Upper lobe of left lung (tissue), 6 donors: ENCODE results near the gene ARAF. TPM values are rescaled to one million over a fixed set of nuclear protein-coding genes. Genes with fewer than 3 reads are reported as not detected.

Source experiments
- ATAC-seq, 2 donors: fragments of 200-7000 bp; cut with Tn5 transposase; one replicate each; pipeline ENCODE4 v1.9.1; 2022; ENCODE audit warnings: mild to moderate bottlenecking in 2 of 2, moderate library complexity in 2 of 2; ENCODE audit not compliant: low FRiP score in 2 of 2
- DNase-seq, 2 donors: peaks; one replicate each; pipeline ENCODE4 v3.0.0-alpha.2; 2019 to 2020
- H3K27ac ChIP-seq, 4 donors: fragments of 200-600 bp; sonication (generic); one replicate each; pipeline ENCODE4 v1.5.1; 2016 to 2019
- H3K27me3 ChIP-seq, 4 donors: fragments of 200-600 bp; sonication (generic); one replicate each; pipeline ENCODE4 v1.5.1; 2017 to 2019
- H3K36me3 ChIP-seq, 4 donors: fragments of 200-600 bp; sonication (generic); one replicate each; pipeline ENCODE4 v1.5.1; 2016 to 2019
- H3K4me1 ChIP-seq, 4 donors: fragments of 200-600 bp; sonication (generic); one replicate each; pipeline ENCODE4 v1.5.1; 2018 to 2019
- H3K4me3 ChIP-seq, 4 donors: fragments of 200-600 bp; sonication (generic); one replicate each; pipeline ENCODE4 v1.5.1; 2017 to 2019; ENCODE audit warnings: mild to moderate bottlenecking in 2 of 4, moderate library complexity in 1 of 4
- H3K9me3 ChIP-seq, 4 donors: fragments of 200-600 bp; sonication (generic); one replicate each; pipeline ENCODE4 v1.5.1; 2018 to 2019
- EP300 ChIP-seq, 4 donors: sonication (generic); formaldehyde crosslinking; IDR thresholded peaks; one replicate each; pipeline ENCODE4 v1.5.1; 2017; ENCODE audit warnings: antibody characterized with exemption in 4 of 4, control low read depth in 2 of 4
- POLR2A ChIP-seq, 4 donors: fragments of 450-650 bp; IDR thresholded peaks; one replicate each; pipeline ENCODE4 v1.5.1; 2016 to 2017; ENCODE audit warnings: antibody characterized with exemption in 4 of 4, mild to moderate bottlenecking in 2 of 4
- POLR2AphosphoS5 ChIP-seq, 2 donors: sonication (generic); formaldehyde crosslinking; IDR thresholded peaks; one replicate each; pipeline ENCODE4 v1.5.1; 2017; ENCODE audit warnings: antibody characterized with exemption in 2 of 2
- WGBS, 2 donors: methylation state at CpG; one replicate each; pipeline ENCODE4 v1.1.5; 2017 to 2018; 5-methylcytosine and 5-hydroxymethylcytosine counted together
- total RNA-seq, 6 donors: library from RNA; depleted of rRNA in 4 of 6; stranded (reverse); fragments of >200 nt in 4 of 6; gene quantifications; one replicate each; pipeline versions ENCODE4 v1.1.0 to v1.2.1, GENCODE V29; 2016 to 2021
- TF ChIP-seq, protein P1 (sequence below), 6 experiments: fragments of 450-650 bp in 4 of 6; fragments of 200-600 bp in 2 of 6; sonication (generic) in 2 of 6; IDR thresholded peaks; one replicate each; pipeline ENCODE4 v1.5.1; 2016 to 2019; ENCODE audit warnings: antibody characterized with exemption in 6 of 6
- donor health status: DM: no; HTN: no; CAD: no; lungs with moderate emphysema.
- donor health status: DM: no; HTN: yes; CAD: no; lungs with severe emphysema.

The ARAF gene
- total RNA-seq, 6 donors from 2014 or later: 42.0 to 104 (median 85.2) TPM

DNA sequence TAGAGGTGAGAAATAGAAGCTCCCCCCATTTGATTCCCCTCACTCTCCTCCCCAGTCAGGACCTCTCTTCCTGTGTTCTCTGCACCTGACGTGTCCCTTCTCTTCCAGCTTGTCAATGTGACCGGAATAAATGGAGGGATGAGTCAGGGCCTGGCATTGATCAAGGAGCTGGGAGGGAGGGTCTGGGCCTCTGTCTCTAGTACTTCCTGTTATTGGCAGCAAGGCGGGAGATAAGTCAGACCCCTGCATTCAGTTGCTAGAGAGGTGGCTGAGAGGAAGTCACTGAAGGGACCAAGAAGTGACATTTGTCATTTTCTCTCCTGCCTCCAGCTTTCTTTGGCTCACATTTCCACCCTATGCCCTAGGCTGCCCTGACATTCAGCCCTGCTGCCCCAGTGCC lies 42.9 kb upstream of the ARAF start:
- DNase-seq: no peak
- TF ChIP-seq, protein P1, sequence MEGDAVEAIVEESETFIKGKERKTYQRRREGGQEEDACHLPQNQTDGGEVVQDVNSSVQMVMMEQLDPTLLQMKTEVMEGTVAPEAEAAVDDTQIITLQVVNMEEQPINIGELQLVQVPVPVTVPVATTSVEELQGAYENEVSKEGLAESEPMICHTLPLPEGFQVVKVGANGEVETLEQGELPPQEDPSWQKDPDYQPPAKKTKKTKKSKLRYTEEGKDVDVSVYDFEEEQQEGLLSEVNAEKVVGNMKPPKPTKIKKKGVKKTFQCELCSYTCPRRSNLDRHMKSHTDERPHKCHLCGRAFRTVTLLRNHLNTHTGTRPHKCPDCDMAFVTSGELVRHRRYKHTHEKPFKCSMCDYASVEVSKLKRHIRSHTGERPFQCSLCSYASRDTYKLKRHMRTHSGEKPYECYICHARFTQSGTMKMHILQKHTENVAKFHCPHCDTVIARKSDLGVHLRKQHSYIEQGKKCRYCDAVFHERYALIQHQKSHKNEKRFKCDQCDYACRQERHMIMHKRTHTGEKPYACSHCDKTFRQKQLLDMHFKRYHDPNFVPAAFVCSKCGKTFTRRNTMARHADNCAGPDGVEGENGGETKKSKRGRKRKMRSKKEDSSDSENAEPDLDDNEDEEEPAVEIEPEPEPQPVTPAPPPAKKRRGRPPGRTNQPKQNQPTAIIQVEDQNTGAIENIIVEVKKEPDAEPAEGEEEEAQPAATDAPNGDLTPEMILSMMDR (IDR thresholded peaks at IDR 0.05): no peak
- TF ChIP-seq POLR2A (IDR thresholded peaks at IDR 0.05) (no peak), EP300 (IDR thresholded peaks at IDR 0.05) (no peak), POLR2AphosphoS5 (IDR thresholded peaks at IDR 0.05) (no peak)
- Histone ChIP-seq H3K27ac (no peak overlapping the region), H3K9me3 (peaks cover 0 to 14% (median 2%) of the 10 kb centered on the region in 4 donors), H3K36me3 (no peaks in the 10 kb centered on the region), H3K4me1 (no peaks in the 10 kb centered on the region), H3K27me3 (no peaks in the 10 kb centered on the region), H3K4me3 (no peak overlapping the region)
- no peak for ATAC-seq
- WGBS, 2 donors: 54 to 75% methylated on average over 3 of the region's 3 CpGs

DNA sequence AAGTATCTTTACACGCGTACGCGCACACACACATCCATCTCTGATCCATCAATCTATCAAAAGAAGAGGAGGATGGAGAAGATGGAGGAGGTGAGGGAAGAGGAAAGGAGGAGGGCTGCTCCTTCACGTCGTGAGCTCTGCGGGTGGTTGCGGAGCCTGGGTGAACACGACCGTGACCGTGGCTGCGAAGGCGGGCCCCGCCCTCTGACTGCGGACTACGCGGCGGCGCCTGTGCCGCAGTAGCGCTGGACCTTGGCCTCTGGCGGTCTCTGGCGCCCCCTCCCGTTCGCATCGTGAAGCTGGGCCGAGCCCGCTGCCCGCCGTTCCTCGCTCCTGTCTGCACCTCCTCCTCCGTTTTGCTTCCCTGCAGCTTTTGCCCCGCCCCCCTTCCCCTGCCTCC lies 37.7 kb upstream of the ARAF start:
- DNase-seq (peak; percentile 85 to 96), ATAC-seq (peak; percentile 92 to 100)
- TF ChIP-seq POLR2AphosphoS5 (IDR thresholded peaks at IDR 0.05): peak in 1 of 2 donors; percentile 48
- no peak for TF ChIP-seq POLR2A (IDR thresholded peaks at IDR 0.05)
- TF ChIP-seq EP300 (IDR thresholded peaks at IDR 0.05): peak in 1 of 4 donors; percentile 3
- TF ChIP-seq, protein P1 (IDR thresholded peaks at IDR 0.05): peak; percentile 62 to 93 (median 88)
- H3K9me3 ChIP-seq: peaks cover 0 to 20% (median 2%) of the 10 kb centered on the region in 4 donors
- peaks cover 0 to 6% (median 0%) of the 10 kb centered on the region in 4 donors for H3K4me1 ChIP-seq
- no peaks in the 10 kb centered on the region for H3K27me3 ChIP-seq
- 4 to 43% methylated on average over 8 to 32 of the region's 33 CpGs for WGBS, 2 donors
- H3K27ac ChIP-seq: peak overlapping the region in 1 of 4 donors; percentile 30
- H3K36me3 ChIP-seq: no peaks in the 10 kb centered on the region
- H3K4me3 ChIP-seq: peak overlapping the region; percentile 28 to 59 (median 50)

DNA sequence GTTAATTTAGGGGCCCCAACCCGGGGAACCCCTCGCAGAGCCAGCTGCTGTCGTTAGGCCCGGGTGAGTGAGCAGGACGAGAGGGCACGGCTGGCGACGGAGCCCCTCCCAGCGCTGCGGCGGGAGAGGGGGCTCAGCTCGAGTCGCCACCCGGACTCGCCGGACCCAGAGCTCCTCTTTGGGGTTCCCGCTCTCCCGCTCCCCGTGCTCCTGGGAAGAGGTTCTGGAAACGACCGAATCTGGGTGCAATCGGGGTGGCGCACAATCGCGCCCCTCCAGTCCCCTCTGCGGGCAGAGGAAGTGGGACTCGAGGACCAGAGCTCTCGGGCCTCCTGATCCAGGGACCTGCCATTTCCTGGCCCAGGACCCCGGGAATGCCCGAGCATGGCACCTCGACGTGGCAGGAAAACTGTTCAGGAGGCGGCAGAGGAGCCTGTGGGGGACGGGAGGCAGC lies 37.3 kb upstream of the ARAF start:
- peaks cover 0 to 6% (median 0%) of the 10 kb centered on the region in 4 donors for H3K4me1 ChIP-seq
- TF ChIP-seq POLR2A (IDR thresholded peaks at IDR 0.05) (no peak), POLR2AphosphoS5 (IDR thresholded peaks at IDR 0.05) (no peak), EP300 (IDR thresholded peaks at IDR 0.05) (no peak)
- TF ChIP-seq, protein P1 (IDR thresholded peaks at IDR 0.05): no peak
- H3K9me3 ChIP-seq: peaks cover 0 to 20% (median 2%) of the 10 kb centered on the region in 4 donors
- no peaks in the 10 kb centered on the region for H3K27me3 ChIP-seq
- no peaks in the 10 kb centered on the region for H3K36me3 ChIP-seq
- no peak for DNase-seq
- ATAC-seq: peak; percentile 9 to 46
- H3K4me3 ChIP-seq: peak overlapping the region; percentile 28 to 59 (median 50)
- peak overlapping the region in 1 of 4 donors; percentile 30 for H3K27ac ChIP-seq
- 21% methylated on average over 23 of the region's 34 CpGs; no CpG with 5 or more reads in 1 of the 2 donors for WGBS, 2 donors

DNA sequence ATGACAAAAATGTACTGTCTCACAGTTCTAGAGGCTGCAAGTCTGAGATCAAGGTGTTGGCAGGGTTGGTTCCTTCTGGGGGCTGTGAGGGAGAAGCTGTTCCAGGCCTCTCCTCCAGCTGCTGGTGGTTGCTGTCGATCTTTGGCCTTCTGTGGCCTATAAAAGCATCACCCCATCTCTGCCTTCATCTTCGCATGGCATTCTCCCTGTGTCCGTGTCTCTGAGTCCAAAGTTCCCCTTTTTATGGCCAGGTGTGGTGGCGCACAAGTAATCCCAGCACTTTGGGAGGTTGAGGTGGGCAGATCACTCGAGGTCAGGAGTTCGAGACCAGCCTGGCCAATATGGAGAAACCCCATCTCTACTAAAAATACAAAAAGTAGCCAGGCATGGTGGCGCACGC lies 31.5 kb upstream of the ARAF start:
- no peak for ATAC-seq

More for the DNA sequence above, 31.5 kb upstream of the ARAF start:
- Histone ChIP-seq H3K27ac (no peak overlapping the region), H3K4me3 (no peak overlapping the region), H3K36me3 (no peaks in the 10 kb centered on the region), H3K9me3 (no peaks in the 10 kb centered on the region), H3K4me1 (no peaks in the 10 kb centered on the region), H3K27me3 (no peaks in the 10 kb centered on the region)
- TF ChIP-seq, protein P1 (IDR thresholded peaks at IDR 0.05): no peak
- no peak for TF ChIP-seq POLR2AphosphoS5 (IDR thresholded peaks at IDR 0.05)
- no peak for TF ChIP-seq POLR2A (IDR thresholded peaks at IDR 0.05)
- no peak for TF ChIP-seq EP300 (IDR thresholded peaks at IDR 0.05)
- 81 to 92% methylated on average over 6 to 8 of the region's 8 CpGs for WGBS, 2 donors
- no peak for DNase-seq
